ENCODE measurements around the gene ZSCAN18.

DNA sequence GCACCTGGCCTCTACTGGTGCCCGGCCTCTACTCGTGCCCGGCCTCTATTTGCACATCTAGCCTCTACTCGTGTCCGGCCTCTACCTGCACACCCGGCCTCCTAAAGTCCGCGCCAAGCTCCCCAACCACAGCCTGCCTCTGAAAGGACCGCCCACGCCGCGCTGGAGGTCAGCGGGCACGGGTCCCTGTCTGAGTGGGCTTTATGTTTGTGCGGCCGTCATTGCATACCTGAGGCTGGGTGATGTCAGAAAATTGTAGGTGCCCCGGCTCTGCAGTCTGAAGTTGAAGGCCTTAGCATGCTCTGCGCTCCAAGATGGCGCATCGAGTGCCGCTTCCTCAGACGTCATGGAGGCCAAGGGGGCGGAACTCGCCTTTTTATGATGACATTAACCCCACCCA lies 37.8 kb downstream of the ZSCAN18 start:
- TF ChIP-seq CTCF (IDR thresholded peaks at IDR 0.05; ENCODE audit: insufficient read depth, low read length) (no peak), POLR2AphosphoS5 (IDR thresholded peaks at IDR 0.05; ENCODE audit: low read depth) (no peak)
